Panc1 (cell line): ENCODE measurements around the gene MTR.
A peak's percentile ranks its signal among the peaks of the same experiment; 100 is the strongest.

ENCODE experiments used
- CTCF ChIP-seq: fragments of 450-650 bp; IDR thresholded peaks from 2 replicates; pipeline ENCODE4 v1.5.1; 2017; ENCODE audit warnings: mild to moderate bottlenecking
- REST ChIP-seq, 2 experiments: IDR thresholded peaks; 2 replicates each; pipeline ENCODE4 v1.6.1; 2011 to 2012; ENCODE audit warnings: low read depth in 2 of 2, control low read depth in 1 of 2, low read length in 1 of 2, mild to moderate bottlenecking in 1 of 2, moderate library complexity in 1 of 2; ENCODE audit not compliant: insufficient read depth in 1 of 2

- peak; percentile 81 for TF ChIP-seq CTCF
- TF ChIP-seq REST (IDR thresholded peaks at IDR 0.05; ENCODE audit: insufficient read depth in 1 of 2, low read depth in 2 of 2, low read length in 1 of 2) = no peak
Observed at GRCh38 chr1:236759252-236759859, 35.7 kb upstream of the MTR start.
